Measurements from ENCODE around the gene MGAT4C. TPM values are rescaled to one million over a fixed set of nuclear protein-coding genes. Genes with fewer than 3 reads are reported as not detected.

Gene MGAT4C
- total and polyA plus RNA-seq, 2 donors (not counting 3 experiments of a cell fraction or from before 2014, with no cell fraction given), result not detected

- Histone ChIP-seq H3K9me1 (replicated peaks; ENCODE audit: control insufficient read depth, extremely low read depth, insufficient read depth, low read length) (no peaks in the 10 kb centered on the region), H2AFZ (ENCODE audit: low read depth, low read length) (no peak overlapping the region), H3K9ac (replicated peaks; ENCODE audit: extremely low read depth, insufficient read depth, low read length) (no peak overlapping the region), H3K27me3 (ENCODE audit: control insufficient read depth in 2 of 2, insufficient read depth in 2 of 2, low read length in 2 of 2) (no peaks in the 10 kb centered on the region), H3K4me3 (replicated peaks in 1 of 3; ENCODE audit: insufficient read depth in 1 of 3, low read depth in 1 of 3, low read length in 3 of 3) (no peak overlapping the region), H3K27ac (ENCODE audit: insufficient read depth, low read depth, low read length) (no peak overlapping the region), H3K36me3 (ENCODE audit: control insufficient read depth in 2 of 2, extremely low read depth in 1 of 2, insufficient read depth in 2 of 2, low read length in 2 of 2) (no peaks in the 10 kb centered on the region), H4K20me1 (replicated peaks; ENCODE audit: control insufficient read depth, extremely low read depth, insufficient read depth, low read length) (no peaks in the 10 kb centered on the region), H3K9me3 (replicated peaks; ENCODE audit: control insufficient read depth, insufficient read depth, low read length) (no peaks in the 10 kb centered on the region), H3K4me1 (ENCODE audit: control insufficient read depth, extremely low read depth, insufficient read depth, low read length) (peaks cover 4% of the 10 kb centered on the region), H3K79me2 (ENCODE audit: control insufficient read depth, insufficient read depth, low read length) (no peaks in the 10 kb centered on the region), H3K4me2 (ENCODE audit: insufficient read depth, low read length) (no peak overlapping the region)
- dilution Hi-C loops (cut with MboI; ENCODE audit: extremely low pct_ligation_motif_present, low sequenced_read_pairs), result no loop called here
- intact Hi-C loops (cut with micrococcal nuclease), result no loop called here
- ChIA-PET CTCF (interaction anchor here (1.3 kb wide), 1 partner anchor 11 kb away, joined by 3 read pairs; no protein-coding TSS in a partner anchor), POLR2A (no interaction called here)
- no TSS peak for BruUV-seq (replicated peaks)
- DNase-seq (ENCODE audit: low read depth, low spot score) (no peak), FAIRE-seq (no peak)
- TF ChIP-seq FOS (IDR thresholded peaks at IDR 0.05; ENCODE audit: borderline replicate concordance, insufficient read depth, low read length) (no peak), POLR2AphosphoS5 (IDR thresholded peaks at IDR 0.05; ENCODE audit: insufficient read depth, low read depth, low read length) (no peak), CTCF (IDR thresholded peaks at IDR 0.05; ENCODE audit: extremely low read depth in 1 of 2, insufficient read depth in 1 of 2, low read depth in 1 of 2, low read length in 2 of 2) (no peak), JUN (IDR thresholded peaks at IDR 0.05; ENCODE audit: borderline replicate concordance, insufficient read depth, insufficient read length, low read depth) (no peak), POLR2A (IDR thresholded peaks at IDR 0.05; ENCODE audit: low read depth, low read length) (no peak), GATA2 (IDR thresholded peaks at IDR 0.05; ENCODE audit: insufficient read depth, insufficient read length, low read depth, low read length) (no peak), EZH2 (IDR thresholded peaks at IDR 0.05; ENCODE audit: borderline replicate concordance, low read depth, low read length, severe bottlenecking) (no peak), MAX (IDR thresholded peaks at IDR 0.05; ENCODE audit: insufficient read depth, insufficient read length) (no peak), MYC (IDR thresholded peaks at IDR 0.05; ENCODE audit: low read depth, low read length) (no peak)
Observed at GRCh38 chr12:86122846-86123468, 133.2 kb downstream of the MGAT4C start.

Data from endothelial cell of umbilical vein (primary cell).